OCI-M1 (cell line): ENCODE results near the gene KRTAP4-16.
A peak's percentile ranks its signal among the peaks of the same experiment; 100 is the strongest.
"Not testable (repeated sequence)": the region's sequence is repeated elsewhere in the genome, so short reads cannot be mapped to it uniquely, and the experiment has no call there.

Source experiments
- DNase-seq: peaks from one replicate; lab custom pipeline; 2025; lab: John Stamatoyannopoulos, UW

The KRTAP4-16 gene

DNA sequence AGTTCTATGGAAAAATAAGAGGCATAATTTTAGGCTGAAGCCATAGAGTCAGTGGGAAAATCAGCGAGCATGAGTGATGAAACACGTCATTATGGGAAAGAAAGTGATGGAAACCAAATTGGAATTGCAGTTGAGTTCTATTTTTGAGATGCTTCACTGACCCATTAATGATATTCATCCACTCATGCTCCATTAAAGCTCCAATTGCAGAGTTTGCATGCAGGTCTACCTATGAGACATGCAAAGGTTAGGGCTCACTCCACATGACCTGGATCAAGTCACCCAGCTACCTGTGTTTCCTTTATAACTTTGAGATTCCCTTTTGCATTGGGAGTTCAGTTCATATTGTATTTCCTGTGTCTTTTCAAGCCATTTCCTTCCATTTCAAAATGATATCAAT is 28.3 kb downstream of the KRTAP4-16 start:
- DNase-seq, result no peak

DNA sequence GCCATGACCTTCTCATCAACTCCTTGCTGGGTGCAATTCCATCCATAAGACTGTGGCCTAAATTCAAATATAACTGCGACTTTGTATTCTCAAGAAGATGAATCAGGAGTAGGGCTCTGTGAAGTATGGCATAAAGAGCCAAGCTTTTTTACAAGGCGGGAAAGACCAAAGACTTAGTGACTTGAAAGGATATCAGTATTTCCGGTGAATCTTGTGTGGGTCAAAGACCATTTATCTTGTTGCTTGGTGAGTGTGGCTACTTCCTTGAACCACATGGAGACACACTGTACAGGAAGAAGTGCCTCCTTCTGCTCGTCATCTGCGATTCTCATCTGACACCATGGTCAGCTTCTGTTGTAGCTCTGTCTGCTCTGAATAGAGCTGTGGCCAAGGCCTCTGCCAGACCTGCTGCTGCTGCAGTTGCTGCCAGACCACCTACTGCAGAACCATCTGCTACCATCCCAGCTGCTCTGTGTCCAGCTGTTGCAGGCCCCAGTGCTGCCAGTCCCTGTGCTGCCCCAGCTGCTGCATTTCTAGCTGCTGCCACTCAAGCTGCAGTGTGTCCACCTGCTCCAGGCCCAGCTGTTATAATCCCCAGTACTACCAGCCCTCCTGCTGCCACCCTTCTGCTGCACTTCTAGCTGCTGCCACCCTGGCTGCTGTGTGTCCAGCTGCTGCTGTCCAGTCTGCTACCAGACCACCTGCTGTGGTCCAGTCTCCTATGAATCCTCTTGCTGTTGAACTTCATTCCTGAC is 30.2 kb downstream of the KRTAP4-16 start:
- no peak for DNase-seq

DNA sequence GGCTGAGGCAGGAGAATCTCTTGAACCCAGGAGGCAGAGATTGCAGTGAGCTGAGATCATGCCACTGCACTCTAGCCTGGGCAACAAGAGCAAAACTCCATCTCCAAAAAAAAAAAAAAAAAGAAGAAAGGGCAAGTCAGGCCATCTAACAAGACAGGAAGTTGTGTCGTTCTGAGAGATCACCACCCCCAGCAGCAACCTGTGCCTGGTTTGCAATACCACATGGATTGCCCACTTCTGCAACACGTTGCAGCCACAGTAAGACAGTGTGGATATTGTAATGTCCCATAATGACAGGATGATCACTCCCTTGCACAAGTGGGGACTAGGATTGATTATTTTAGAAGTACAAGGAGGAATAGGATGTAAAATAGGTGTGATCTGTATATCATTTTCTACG is 33.0 kb downstream of the KRTAP4-16 start:
- DNase-seq, result no peak

DNA sequence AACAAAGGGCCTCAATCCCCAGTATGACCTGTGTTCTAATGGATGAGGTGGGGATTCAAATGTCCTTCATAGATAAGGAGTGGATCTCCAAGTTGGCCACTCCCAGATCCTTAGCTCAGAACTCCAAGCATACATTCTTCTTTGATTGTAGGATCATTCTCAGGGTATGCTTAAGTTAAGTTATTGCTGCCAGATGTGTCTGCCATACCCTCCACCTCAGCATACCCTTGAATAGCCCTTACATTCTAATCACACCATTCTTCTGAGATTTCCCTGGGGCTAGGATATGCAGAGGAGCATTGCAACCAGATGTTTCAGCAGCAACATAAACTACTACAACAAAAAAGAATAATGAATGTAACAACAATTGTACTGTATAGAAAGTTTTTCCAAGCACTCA is 34.7 kb downstream of the KRTAP4-16 start:
- no peak for DNase-seq

DNA sequence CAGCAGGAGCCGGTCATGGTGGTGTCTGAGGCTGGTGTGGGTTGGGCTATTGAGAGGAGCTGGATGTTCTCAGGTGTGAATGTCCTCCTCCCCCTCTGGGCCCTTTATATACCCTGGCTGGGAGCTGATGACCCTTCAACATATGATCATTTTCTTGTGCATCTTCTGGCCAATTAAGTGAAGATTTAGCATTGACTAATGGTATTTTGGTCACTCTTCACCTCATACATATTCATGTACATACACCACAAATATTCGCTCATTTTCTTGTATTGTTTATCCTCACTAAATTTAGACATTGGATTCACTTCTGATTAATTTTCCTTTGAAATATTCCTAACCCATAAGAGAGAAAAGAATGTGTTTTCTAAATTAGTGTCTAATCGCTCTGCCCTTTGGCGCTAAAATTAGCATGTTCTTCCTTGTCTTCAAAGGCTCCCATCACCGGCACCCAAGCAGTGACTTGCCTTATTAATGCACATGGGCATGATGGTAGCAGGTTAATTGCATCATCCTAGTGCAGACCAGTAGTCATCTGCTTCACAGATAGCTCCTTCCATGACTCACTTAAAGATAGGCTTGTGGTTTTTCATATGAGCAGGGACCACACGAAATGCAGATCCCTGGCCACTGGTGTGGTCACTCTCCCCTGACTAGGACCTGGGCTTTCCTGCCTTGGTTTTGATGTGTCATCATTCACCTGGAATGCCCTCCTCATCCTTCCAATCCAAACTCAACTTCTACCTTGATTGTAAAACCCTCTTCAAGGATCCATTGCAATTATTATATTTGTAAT is 36.0 kb downstream of the KRTAP4-16 start, which contains the start of gene KRTAP2-4:
KRTAP2-4 (minus strand) TSS at position 51 of the 796 bp plus-strand sequence; CDS start at position 17, 34 bp downstream.
- peak; percentile 91 for DNase-seq

DNA sequence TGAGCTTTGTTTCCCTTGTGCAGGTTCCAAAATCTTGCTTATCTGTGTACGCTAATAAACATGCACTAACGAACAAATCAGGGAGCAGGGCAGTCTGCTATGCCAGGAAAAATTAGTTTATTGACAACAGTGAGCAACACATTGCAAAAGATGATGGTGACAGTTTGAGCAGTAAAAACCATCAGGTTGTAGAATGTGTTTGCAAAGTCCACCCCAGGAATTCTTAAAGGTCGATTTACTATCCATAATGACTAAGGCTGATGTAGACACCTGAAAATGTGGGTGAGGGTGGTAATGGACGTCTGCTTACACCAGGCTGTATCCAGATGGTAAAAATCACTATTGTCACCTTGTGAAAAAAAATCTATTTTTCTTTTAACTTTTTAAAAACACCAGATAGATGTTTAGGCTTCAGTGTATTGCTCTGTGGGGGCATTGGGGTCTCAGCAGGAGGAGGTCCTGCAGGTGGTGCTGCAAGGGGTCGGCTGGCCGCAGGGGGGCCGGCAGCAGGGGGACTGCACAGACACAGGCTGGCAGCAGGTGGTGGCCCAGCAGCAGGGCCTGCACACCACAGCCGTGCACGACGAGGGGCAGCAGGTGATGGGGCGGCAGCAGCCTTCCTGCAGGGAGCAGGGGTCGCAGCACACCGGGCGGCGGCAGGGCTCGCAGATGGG is 36.9 kb downstream of the KRTAP4-16 start:
- DNase-seq, result peak; percentile 9

DNA sequence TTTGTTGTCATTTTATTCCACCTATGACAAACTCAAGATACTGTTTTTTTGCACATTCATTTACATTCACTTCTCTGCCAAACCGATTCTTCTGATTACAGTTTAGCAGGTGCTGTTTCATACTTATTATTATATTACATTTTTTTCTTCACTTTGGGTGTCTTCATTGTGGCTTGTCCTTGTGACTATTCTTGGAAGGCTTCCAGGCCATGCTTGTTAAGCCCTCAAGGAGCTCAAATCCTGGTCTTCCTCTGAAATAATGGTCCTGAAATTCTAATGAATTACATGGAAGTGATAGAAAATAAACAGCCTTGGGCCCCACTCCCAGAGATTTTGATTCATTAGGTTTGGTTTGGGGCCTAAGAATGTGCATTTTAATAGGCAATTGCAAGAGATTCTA is 37.7 kb downstream of the KRTAP4-16 start:
- peak; percentile 46 for DNase-seq

DNA sequence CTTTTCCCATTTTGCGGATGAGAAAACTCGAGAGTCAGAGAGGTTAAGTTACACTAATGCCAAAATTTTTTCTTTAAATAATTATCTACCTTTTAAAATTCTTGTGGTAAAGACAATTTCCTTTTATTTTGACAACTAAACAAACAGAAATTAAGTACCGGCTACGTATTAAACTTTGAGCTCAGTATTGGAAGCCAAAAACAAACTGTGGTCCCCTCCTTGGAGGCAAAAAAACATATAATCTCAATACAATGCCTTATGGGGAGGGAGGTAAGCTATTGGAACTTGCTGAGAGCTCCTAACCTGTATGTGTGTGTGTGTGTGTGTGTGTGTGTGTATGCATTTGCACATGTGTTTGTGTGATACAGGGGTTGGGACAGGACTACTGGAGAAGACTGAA is 38.6 kb downstream of the KRTAP4-16 start:
- no peak for DNase-seq

DNA sequence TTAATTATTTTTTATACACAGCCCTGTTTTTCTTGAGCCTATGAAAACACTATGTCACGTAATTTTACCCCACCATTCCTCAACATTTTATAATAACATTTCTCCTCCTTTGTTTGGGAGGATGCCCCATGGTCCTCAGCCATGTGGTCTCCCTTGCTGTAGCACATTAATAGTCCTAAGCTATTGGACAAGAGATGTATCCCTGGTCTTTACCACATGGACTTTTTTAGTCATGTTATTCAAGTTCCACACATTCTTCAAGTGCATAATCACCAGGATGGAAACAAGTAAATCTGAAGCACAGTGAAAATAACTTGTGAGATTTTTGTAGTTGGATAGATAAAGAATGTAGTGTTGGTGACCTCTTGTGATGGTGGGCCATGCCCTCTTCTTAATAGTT is 40.0 kb downstream of the KRTAP4-16 start:
- DNase-seq, result no peak

DNA sequence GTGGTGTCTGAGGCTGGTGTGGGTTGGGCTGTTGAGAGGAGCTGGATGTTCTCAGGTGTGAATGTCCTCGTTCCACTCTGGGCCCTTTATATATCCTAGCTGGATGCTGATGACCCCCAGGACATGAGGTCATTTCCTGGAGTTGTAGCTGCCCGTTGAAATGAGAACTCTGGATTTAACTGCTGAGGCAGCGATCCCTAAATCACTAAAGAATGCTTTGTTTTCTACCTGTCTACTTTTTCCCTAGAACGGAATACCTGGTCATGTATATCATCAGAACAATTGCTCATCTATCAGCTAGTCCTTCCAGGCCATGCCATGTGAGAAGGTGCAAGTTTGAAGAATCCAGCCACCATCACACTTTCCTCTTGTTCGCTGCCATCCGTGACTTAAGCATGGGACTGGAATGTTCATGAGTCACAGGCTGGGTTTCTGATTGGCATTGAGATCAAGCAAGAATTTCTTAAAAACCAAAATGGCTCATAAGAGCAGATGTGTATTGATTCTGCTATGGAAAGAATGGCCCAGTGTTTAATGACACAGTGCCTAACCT is 41.9 kb downstream of the KRTAP4-16 start, which contains the start of gene KRTAP2-3:
KRTAP2-3 (minus strand) TSS at position 63 of the 553 bp plus-strand sequence. CDS start 64 bp downstream, outside the sequence.
- DNase-seq, result no peak

DNA sequence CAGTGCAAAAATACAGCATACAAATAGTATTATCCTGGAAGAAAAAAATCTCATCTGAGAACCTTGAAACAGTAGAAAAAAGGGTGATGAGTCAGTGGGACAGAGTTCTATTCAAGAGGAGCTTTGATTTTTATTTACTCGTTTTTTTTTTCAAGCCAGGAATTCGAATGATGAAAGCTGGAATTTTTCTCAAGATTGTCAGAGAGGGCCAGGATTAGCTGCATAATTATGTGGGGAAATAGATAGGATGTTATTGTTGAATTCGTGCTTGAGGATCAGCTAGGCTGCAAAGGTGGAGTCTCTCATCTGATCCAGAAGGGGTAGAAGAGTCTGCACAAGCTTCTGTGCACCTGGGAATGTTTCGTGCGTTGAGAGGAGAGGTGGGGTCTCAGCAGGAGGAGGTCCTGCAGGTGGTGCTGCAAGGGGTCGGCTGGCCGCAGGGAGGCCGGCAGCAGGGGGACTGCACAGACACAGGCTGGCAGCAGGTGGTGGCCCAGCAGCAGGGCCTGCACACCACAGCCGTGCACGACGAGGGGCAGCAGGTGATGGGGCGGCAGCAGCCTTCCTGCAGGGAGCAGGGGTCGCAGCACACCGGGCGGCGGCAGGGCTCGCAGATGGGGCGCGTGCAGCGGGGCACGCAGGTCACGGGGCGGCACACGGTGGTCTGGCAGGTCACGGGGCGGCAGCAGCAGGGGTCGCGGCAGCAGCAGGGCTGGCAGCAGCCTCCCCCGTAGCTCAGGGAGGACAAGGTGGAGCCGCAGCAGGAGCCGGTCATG is 42.5 kb downstream of the KRTAP4-16 start:
- DNase-seq, result not testable (repeated sequence)

DNA sequence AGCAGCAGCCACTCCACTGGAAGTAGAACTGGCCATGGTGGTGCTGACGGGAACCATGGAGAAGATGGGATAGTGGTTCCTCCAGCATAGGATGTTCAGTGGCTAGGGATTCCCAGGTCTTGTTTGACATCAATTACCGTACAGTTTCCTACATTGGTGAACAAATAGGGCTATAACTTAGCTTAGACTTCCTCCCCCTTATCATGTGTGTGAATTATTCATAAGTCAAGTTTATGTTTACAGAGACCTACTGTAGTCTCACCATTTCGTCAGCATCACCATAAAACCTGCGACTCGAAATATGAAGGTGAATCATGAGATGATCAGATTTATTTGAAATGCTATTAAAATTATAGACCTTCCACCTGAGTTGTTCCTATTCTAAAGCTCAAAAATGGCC is 43.3 kb downstream of the KRTAP4-16 start:
- DNase-seq, result no peak

DNA sequence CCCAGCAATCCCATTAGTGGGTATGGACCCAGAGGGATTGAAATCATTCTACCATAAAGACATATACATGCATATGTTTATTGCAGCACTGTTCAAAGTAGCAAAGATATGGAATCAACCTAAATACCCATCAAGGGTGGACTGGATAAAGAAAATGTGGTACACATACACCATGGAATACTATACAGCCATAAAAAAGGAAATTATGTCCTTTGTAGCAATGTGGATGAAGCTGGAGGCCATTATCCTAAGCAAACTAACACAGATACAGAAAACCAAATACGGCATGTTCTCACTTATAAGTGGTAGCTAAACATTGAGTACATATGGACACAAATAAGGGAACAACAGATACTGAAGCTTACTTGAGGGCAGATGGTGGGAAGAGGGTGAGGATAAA is 44.5 kb downstream of the KRTAP4-16 start:
- no peak for DNase-seq

DNA sequence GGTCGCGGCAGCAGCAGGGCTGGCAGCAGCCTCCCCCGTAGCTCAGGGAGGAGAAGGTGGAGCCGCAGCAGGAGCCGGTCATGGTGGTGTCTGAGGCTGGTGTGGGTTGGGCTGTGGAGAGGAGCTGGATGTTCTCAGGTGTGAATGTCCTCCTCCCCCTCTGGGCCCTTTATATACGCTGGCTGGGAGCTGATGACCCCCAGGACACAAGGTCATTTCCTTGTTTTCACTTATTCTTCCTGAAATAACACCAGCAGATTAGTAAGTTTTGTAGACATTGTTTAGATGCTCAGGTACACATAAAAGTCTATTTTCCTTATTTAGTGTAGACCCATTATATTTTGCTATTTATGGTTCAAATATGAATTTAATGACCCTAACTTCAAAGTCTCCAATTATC is 46.9 kb downstream of the KRTAP4-16 start, which contains the start of gene KRTAP2-2:
KRTAP2-2 (minus strand) TSS at position 101 of the 400 bp plus-strand sequence; CDS start at position 82, 19 bp downstream.
- DNase-seq, result not testable (repeated sequence)

DNA sequence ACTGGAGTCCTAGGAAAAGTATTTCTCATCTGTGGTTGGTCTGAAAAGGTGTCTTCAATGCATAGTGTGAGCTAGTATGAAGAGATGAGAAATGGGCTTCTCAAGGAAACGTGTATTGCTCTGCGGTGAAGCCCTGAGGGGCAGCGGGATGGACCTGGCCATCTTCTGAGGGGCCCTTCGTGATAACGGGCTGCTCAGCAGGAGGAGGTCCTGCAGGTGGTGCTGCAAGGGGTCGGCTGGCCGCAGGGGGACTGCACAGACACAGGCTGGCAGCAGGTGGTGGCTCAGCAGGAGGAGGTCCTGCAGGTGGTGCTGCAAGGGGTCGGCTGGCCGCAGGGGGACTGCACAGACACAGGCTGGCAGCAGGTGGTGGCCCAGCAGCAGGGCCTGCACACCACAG is 47.5 kb downstream of the KRTAP4-16 start:
- DNase-seq, result not testable (repeated sequence)

DNA sequence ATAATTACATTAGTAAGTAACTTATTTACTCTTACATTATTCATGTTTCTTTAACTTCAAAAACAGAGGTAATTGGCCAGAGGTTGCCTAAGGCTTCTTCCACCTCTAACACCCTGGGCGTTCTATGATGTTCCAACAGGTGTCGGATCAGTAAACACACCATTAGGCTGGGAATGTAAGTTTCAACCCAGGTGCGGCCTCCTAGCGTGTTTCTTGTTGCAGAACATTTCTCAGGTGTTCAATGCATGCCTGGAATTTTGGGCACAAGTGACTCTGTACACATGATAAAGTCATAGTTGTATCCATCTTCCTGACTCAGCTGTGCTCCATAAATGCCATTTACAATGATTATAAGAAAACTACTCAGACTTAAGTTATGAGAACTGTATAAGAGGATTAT is 48.0 kb downstream of the KRTAP4-16 start:
- DNase-seq, result no peak

DNA sequence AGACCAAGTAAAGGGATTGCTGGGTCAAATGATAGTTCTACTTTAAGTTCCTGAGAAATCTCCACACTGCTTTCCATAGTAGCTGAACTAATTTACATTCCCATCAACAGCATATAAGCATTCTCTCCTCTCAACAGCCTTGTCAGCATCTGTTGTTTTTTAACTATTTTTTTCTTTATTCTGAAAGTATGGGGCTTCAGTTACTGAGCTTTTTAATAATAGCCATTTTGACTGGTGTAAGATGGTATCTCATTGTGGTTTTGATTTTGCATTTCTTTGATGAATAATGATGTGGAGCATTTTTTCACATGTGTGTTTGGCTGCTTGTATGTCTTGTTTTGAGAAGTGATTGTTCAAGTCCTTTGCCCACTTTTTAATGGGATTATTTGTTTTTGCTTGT is 49.4 kb downstream of the KRTAP4-16 start:
- no peak for DNase-seq
